NCI-H526 (cell line): ENCODE data around the gene MAP9.
"Not testable (repeated sequence)": the region's sequence is repeated elsewhere in the genome, so short reads cannot be mapped to it uniquely, and the experiment has no call there.

Experiments used
- DNase-seq, 2 experiments: peaks; one replicate each; lab custom pipeline; 2025; lab: John Stamatoyannopoulos, UW

The MAP9 gene

GRCh38 chr4:155342142-155342541 is 34.6 kb downstream of the MAP9 start:
- DNase-seq: no peak

- DNase-seq: no peak
These were observed 36.8 kb downstream of the MAP9 start for GRCh38 chr4:155339999-155340398.

GRCh38 chr4:155339588-155339987 is 37.2 kb downstream of the MAP9 start:
- peak in 1 of 2 experiments; percentile 2 for DNase-seq

- DNase-seq: no peak
These were observed 38.6 kb downstream of the MAP9 start for GRCh38 chr4:155338196-155338595.

GRCh38 chr4:155336242-155336641 is 40.5 kb downstream of the MAP9 start:
- DNase-seq: no peak

GRCh38 chr4:155331478-155331877 is 45.3 kb downstream of the MAP9 start:
- DNase-seq: no peak

- DNase-seq: no peak
These were observed 54.0 kb downstream of the MAP9 start for GRCh38 chr4:155322782-155323181.

- no peak for DNase-seq
These were observed 55.8 kb downstream of the MAP9 start for GRCh38 chr4:155321006-155321405.

- no peak for DNase-seq
These were observed 57.2 kb downstream of the MAP9 start for GRCh38 chr4:155319516-155319915.

- not testable (repeated sequence) for DNase-seq
These were observed 64.7 kb downstream of the MAP9 start for GRCh38 chr4:155312027-155312426.

GRCh38 chr4:155307731-155308277 is 69.0 kb downstream of the MAP9 start:
- DNase-seq: no peak

GRCh38 chr4:155305619-155306018 is 71.1 kb downstream of the MAP9 start:
- DNase-seq: peak in 1 of 2 experiments; percentile 1

GRCh38 chr4:155304375-155304774 is 72.4 kb downstream of the MAP9 start:
- DNase-seq: no peak

GRCh38 chr4:155299103-155299502 is 77.7 kb downstream of the MAP9 start:
- DNase-seq: no peak
